C4-2B (cell line): Measurements from ENCODE around the gene RSBN1.
A peak's percentile ranks its signal among the peaks of the same experiment; 100 is the strongest.
"Not testable (repeated sequence)": the region's sequence is repeated elsewhere in the genome, so short reads cannot be mapped to it uniquely, and the experiment has no call there.

ENCODE experiments used
- H3K27ac ChIP-seq: fragments of 450-650 bp; 2 replicates; pipeline ENCODE4 v1.5.1; 2017
- CTCF ChIP-seq: fragments of 450-650 bp; conservative IDR thresholded peaks from 2 replicates; pipeline ENCODE4 v1.5.1; 2017; ENCODE audit warnings: mild to moderate bottlenecking
- ZFX ChIP-seq: fragments of 450-650 bp; IDR thresholded peaks from 2 replicates; pipeline ENCODE4 v1.6.1; 2017

RSBN1 gene

GRCh38 chr1:113721010-113721409 is 91.3 kb downstream of the RSBN1 start:
- H3K27ac ChIP-seq: no peak overlapping the region
- TF ChIP-seq ZFX (no peak), CTCF (no peak)

GRCh38 chr1:113718621-113719020 is 93.7 kb downstream of the RSBN1 start:
- not testable (repeated sequence) for H3K27ac ChIP-seq

- not testable (repeated sequence) for H3K27ac ChIP-seq
These were observed 94.8 kb downstream of the RSBN1 start for GRCh38 chr1:113717506-113717905.

- H3K27ac ChIP-seq: no peak overlapping the region
- TF ChIP-seq ZFX (no peak), CTCF (peak; percentile 17)
These were observed 97.5 kb downstream of the RSBN1 start for GRCh38 chr1:113714606-113715269.
